Psoas muscle (tissue), 8 donors: ENCODE measurements around the gene ATP5F1D. TPM values are rescaled to one million over a fixed set of nuclear protein-coding genes. Genes with fewer than 3 reads are reported as not detected.
"Not testable (repeated sequence)": the region's sequence is repeated elsewhere in the genome, so short reads cannot be mapped to it uniquely, and the experiment has no call there.

Experiments
- ATAC-seq, 4 donors: fragments of 200-7000 bp; cut with Tn5 transposase; one replicate each; pipeline ENCODE4 v1.9.1; 2020; ENCODE audit warnings: moderate library complexity in 3 of 4, mild to moderate bottlenecking in 2 of 4
- DNase-seq, 2 donors: peaks; one replicate each; pipeline ENCODE4 v3.0.0-alpha.2; 2020
- H3K27ac ChIP-seq: fragments of 200-600 bp; one replicate; pipeline ENCODE4 v1.8.0; 2022
- H3K27me3 ChIP-seq, 3 donors: fragments of 200-600 bp in 1 of 3; one replicate each; pipeline versions ENCODE4 v1.6.1 to v1.8.0; 2013 to 2022; ENCODE audit warnings: low read length in 2 of 3, mild to moderate bottlenecking in 2 of 3, moderate library complexity in 1 of 3; ENCODE audit not compliant: insufficient read depth in 3 of 3
- H3K36me3 ChIP-seq, 2 donors: fragments of 200-600 bp in 1 of 2; one replicate each; pipeline versions ENCODE4 v1.6.1 to v1.8.0; 2013 to 2022; ENCODE audit warnings: low read depth in 1 of 2, mild to moderate bottlenecking in 1 of 2, moderate library complexity in 1 of 2; ENCODE audit not compliant: insufficient read depth in 1 of 2
- H3K4me1 ChIP-seq: fragments of 200-600 bp; one replicate; pipeline ENCODE4 v1.8.0; 2022
- H3K4me3 ChIP-seq: fragments of 200-600 bp; one replicate; pipeline ENCODE4 v1.8.0; 2022; ENCODE audit warnings: mild to moderate bottlenecking
- H3K9me3 ChIP-seq: fragments of 200-600 bp; one replicate; pipeline ENCODE4 v1.8.0; 2022
- CTCF ChIP-seq: fragments of 200-600 bp; IDR thresholded peaks from one replicate; pipeline ENCODE4 v1.8.0; 2022; ENCODE audit warnings: antibody characterized with exemption
- WGBS, 3 donors: extraction: QIAGEN DNeasy Blood & Tissue Kit; methylation state at CpG; one replicate each; pipeline versions ENCODE4 v1.1.6 to v1.1.7; 2013; 5-methylcytosine and 5-hydroxymethylcytosine counted together
- intact Hi-C, 2 donors: fragments of 100-400 bp; cut with DNase I; formaldehyde crosslinking; loops; one replicate each; pipeline versions ENCODE4 v1.11.0 to v1.14.2; 2022
- polyA plus RNA-seq, 3 donors: library from polyadenylated mRNA; stranded (reverse); fragments of 200-250 nt; gene quantifications; one replicate each; pipeline ENCODE4 v1.2.3, GENCODE V29; 2013
- total RNA-seq, 4 donors: library from RNA; stranded (reverse); fragmentation: NEBNext Ultra II Directional in 2 of 4; extraction: Animal tissue kit (Norgen Biotek cat#: 25700) in 2 of 4; gene quantifications; one replicate each; pipeline versions ENCODE4 v1.2.1 to v1.2.4, GENCODE V29; 2021 to 2023
- donor health status: healthy with polysubstance abuse.
- donor health status: DM: no; HTN: no; CAD: no; lungs with moderate emphysema.
- donor health status: Bipolar disorder and iron deficiency.
- donor health status: healthy.
- donor health status: DM: yes; HTN: yes; CAD: no.
- donor health status: DM: no; HTN: no; CAD: no.
- donor health status: DM: no; HTN: no; CAD: no.
- donor health status: DM: yes; HTN: yes; CAD: no.

The ATP5F1D gene
- total and polyA plus RNA-seq, 7 donors = 310 to 858 (median 509) TPM

- peak overlapping the region; percentile 92 for H3K4me3 ChIP-seq
- H3K36me3 ChIP-seq = peaks cover 0 to 3% of the 10 kb centered on the region in 2 donors
- H3K4me1 ChIP-seq = peaks cover 39% of the 10 kb centered on the region
- DNase-seq (peak in 1 of 2 donors; percentile 58), ATAC-seq (no peak)
- intact Hi-C loops = no loop called here
- no peaks in the 10 kb centered on the region for H3K27me3 ChIP-seq
- no peak for TF ChIP-seq CTCF
- no peaks in the 10 kb centered on the region for H3K9me3 ChIP-seq
- WGBS, 3 donors = 1 to 2% (median 1%) methylated on average over 66 to 78 of the region's 78 CpGs
- peak overlapping the region; percentile 99 for H3K27ac ChIP-seq
These were observed 35.2 kb upstream of the ATP5F1D start for GRCh38 chr19:1206150-1206863.

DNA sequence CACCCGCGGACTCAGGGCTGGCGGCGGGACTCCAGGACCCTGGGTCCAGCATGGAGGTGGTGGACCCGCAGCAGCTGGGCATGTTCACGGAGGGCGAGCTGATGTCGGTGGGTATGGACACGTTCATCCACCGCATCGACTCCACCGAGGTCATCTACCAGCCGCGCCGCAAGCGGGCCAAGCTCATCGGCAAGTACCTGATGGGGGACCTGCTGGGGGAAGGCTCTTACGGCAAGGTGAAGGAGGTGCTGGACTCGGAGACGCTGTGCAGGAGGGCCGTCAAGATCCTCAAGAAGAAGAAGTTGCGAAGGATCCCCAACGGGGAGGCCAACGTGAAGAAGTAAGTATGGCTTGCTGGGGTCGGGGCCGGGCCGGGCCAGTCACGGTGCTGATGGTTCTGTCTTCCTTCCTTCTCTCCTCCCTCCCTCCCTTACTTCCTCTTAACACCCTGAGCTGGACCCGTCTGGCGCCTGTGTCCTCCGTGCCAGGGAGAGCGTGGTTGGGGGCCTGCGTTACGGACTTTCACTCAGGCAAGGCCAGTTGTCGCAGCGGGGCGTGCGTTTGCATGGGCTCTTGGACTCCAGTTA lies 34.6 kb upstream of the ATP5F1D start:
- ATAC-seq = peak in 3 of 4 donors; percentile 0 to 14 (median 14)
- DNase-seq = peak in 1 of 2 donors; percentile 71
- H3K4me1 ChIP-seq = peaks cover 46% of the 10 kb centered on the region

GRCh38 chr19:1208830-1209229 lies 32.7 kb upstream of the ATP5F1D start:
- H3K27ac ChIP-seq = peak overlapping the region; percentile 99

More for the DNA sequence above, 34.6 kb upstream of the ATP5F1D start:
- no peak for TF ChIP-seq CTCF
- no peaks in the 10 kb centered on the region for H3K9me3 ChIP-seq
- intact Hi-C loops = no loop called here
- H3K4me3 ChIP-seq = peak overlapping the region; percentile 92
- peaks cover 0 to 3% of the 10 kb centered on the region in 2 donors for H3K36me3 ChIP-seq
- no peaks in the 10 kb centered on the region for H3K27me3 ChIP-seq
- peak overlapping the region; percentile 99 for H3K27ac ChIP-seq
- WGBS, 3 donors = 1 to 4% (median 1%) methylated on average over 38 of the region's 38 CpGs

DNA sequence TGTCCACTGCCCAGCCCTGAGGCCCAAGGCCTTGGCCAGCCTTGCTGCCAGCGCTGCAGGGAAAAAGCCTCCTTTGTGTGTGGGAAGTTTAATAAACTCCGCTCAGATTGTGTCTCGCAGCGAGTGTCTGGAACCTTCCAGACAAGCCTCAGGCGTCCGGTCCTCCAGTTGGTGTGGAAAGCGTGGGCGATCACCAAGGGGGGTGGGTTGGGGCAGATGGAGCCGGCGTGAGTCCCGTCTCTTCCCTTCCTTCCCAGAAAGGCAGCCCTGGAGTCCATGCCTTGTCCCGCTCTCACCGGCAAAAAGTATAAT lies 31.4 kb upstream of the ATP5F1D start:
- peaks cover 70% of the 10 kb centered on the region for H3K4me1 ChIP-seq

More at GRCh38 chr19:1208830-1209229, 32.7 kb upstream of the ATP5F1D start:
- peak in 1 of 2 donors; percentile 18 for DNase-seq
- Histone ChIP-seq H3K4me3 (peak overlapping the region; percentile 92), H3K4me1 (peaks cover 62% of the 10 kb centered on the region)
- H3K27me3 ChIP-seq, intact Hi-C loops, H3K9me3 ChIP-seq, H3K36me3 ChIP-seq, ATAC-seq: not testable (repeated sequence)
- 68 to 72% (median 69%) methylated on average over 10 of the region's 10 CpGs for WGBS, 3 donors

More for the DNA sequence above, 31.4 kb upstream of the ATP5F1D start:
- no peak for ATAC-seq
- no peaks in the 10 kb centered on the region for H3K27me3 ChIP-seq
- peak overlapping the region; percentile 99 for H3K27ac ChIP-seq
- TF ChIP-seq CTCF = no peak
- peak overlapping the region; percentile 18 for H3K4me3 ChIP-seq
- DNase-seq = no peak
- H3K36me3 ChIP-seq = peaks cover 0 to 6% of the 10 kb centered on the region in 2 donors
- 77 to 93% (median 78%) methylated on average over 13 of the region's 13 CpGs for WGBS, 3 donors
- no peaks in the 10 kb centered on the region for H3K9me3 ChIP-seq
- intact Hi-C loops = loop anchor here in 1 of 2 donors (10.0 kb wide), 1 partner anchor 285 kb away; the partner anchor contains the start of gene ARID3A
